Inflammatory macrophage treated with lipopolysaccharide for 1 hour (primary cell): ENCODE data around the gene DELE1.

Experiments used
- DNase-seq, 2 donors: peaks; one replicate each; pipeline ENCODE4 v3.0.0-alpha.2; 2020 to 2022

The DELE1 gene

GRCh38 chr5:141928051-141928450 is 4.4 kb downstream of the DELE1 start:
- DNase-seq, result no peak

DNA sequence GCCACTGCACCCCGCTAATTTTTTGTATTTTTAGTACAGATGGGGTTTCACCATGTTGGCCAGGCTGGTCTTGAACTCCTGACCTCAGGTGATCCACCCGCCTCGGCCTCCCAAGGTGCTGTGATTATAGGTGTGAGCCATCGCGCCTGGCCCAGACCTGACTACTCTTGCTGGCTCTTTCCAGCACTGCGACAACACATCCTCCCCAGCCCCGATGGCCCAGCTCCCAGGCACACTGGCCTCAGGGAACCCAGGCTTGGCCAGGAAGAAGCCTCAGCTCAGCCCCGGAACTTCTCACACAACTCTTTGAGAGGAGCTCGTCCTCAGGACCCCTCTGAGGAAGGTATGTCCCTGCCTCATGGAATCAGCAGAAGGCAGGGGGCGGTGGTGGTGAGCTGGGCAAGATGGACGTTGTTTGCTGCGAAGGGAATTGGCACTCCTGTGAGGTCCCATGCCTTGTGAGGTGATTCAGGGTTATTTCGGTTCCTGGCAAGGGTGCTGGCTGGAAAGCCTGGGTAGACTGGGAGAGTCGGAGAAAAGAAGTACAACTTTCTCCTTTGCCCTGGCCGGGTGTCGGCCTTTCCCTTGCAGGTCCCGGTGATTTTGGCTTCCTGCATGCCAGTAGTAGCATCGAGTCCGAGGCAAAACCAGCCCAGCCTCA is 5.9 kb downstream of the DELE1 start:
- DNase-seq, result no peak

DNA sequence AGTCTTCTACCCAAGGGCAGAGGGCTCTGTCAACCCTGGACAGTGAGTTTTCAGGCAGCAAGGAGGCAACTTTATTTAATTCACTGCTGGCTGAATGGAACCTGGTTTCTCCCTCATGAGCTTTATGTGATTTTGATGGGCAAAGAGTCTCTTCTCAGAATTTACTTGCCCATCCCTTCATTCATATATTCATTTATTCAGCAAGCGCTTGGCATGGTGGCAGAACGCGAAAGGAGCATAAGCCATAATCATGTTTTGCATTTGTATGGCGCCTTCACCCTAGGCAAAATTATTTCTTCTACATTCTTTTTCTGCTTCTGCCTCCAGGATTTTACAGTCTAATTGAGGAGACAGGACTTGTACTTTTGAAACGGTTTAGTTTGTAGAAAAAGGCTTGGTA is 8.0 kb downstream of the DELE1 start:
- no peak for DNase-seq

DNA sequence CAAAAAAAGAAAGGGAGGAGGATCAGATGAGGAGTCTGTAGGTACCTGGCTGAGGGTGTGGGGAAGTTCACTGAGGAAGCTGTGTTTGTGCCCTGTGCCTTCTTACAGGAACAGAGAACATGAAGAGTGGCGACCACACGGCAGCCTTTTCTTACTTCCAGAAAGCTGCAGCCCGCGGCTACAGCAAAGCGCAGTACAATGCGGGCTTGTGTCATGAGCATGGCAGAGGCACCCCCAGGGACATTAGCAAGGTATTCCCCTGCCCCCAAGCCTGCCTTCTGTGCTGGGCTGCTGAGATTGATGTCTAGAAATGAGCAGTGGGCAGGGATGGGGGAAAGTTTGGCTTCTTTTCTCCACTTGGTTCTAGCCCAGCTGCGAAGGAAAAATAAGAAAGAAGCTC is 9.5 kb downstream of the DELE1 start:
- no peak for DNase-seq

DNA sequence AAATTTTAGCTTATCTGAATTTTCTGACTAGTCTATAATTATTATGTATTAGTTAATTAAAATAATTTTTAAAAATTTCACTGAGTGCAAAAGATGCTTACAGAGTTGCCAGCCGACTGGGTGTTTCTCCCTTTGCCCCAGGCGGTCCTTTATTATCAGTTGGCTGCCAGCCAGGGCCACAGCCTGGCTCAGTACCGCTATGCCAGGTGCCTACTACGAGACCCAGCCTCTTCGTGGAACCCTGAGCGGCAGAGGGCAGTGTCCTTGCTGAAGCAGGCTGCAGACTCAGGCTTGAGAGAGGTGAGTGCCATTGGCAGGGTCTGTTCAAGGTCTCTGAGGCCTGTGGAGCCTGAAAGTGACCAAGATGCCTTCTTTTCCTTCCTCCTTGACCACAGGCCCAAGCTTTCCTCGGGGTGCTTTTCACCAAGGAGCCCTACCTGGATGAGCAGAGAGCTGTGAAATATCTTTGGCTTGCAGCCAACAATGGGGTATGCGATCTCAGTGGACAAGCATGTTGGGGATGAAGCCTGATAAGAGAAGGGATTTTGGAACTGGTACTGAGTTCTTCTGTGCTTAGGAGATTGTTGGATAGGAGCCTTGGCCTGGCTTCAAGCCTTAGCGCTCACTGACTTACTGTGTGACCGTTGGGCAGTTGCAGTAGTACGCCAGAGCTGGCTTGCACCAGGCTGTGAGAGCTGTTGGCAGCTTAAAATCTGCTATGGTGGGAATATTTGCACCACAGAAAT is 10.6 kb downstream of the DELE1 start:
- DNase-seq, result no peak

DNA sequence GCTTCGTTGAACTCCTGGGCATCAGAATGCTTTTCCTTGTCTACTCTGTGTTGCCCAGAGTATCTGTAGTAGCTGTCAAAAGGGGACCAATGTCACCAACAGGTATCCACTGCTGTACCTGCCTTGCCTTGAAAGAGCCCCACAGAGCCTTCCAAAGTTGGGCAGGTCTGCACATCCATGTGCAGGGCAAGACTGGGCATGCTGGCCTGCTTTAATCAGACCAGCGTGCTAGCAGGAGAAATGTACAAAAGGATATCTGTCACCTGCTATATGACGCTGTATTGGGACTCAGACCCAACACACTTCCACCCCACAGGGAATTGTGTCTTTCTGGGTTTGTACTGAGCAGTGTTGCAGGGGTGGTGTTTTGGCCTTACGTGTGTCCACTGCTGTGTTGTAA is 11.9 kb downstream of the DELE1 start:
- no peak for DNase-seq

- peak; percentile 41 to 67 for DNase-seq
Measured at GRCh38 chr5:141940695-141941271, 17.1 kb downstream of the DELE1 start.

- DNase-seq, result no peak
Measured at GRCh38 chr5:141941307-141941706, 17.6 kb downstream of the DELE1 start.

DNA sequence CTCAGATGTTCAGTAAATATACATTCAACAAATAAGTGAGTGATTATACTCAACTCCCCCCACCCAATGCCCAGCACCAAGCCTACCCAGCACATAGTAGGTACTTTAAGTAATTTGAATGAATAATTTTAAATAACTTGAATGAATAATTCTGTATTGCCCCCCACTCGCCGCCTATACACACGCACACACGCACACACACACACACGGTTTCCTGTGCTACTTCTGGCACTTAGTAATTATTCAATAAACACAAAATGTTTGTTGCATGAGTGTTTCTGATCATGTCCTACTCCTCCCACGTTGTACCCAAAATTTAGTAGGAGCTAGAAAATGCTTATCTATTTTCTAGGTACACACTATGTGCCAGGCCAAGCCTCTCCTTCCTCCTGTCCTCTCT is 18.1 kb downstream of the DELE1 start:
- no peak for DNase-seq

- DNase-seq, result no peak
Measured at GRCh38 chr5:141942185-141942857, 18.6 kb downstream of the DELE1 start.

- no peak for DNase-seq
Measured at GRCh38 chr5:141944076-141944475, 20.4 kb downstream of the DELE1 start.

DNA sequence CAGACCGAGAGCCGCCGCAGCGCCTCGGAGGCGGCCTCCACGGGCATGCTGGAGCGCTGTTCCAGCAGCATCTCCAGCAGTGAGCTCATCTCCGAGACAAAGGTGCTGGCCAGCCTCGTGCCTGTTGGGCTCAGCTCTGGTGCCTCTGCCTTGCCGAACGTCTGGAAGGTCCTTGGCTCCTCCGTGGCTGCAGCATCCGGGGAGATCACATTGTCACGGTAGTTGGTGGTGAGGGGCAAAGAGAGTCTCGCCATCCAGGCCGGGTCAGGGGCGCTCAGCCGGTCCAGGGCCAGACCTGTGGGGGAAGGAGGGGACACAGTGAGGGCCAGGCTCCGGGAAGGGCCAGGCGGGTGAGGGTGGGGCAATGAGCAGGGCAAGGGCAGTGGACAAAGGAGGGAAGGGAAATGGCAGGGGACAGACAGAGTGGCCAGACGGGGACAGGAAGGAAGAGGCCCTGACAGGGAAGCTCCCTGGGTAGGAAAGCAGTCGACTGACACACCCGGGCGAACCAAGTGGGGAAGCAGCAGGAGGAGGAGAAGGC is 21.9 kb downstream of the DELE1 start:
- DNase-seq, result peak in 1 of 2 donors; percentile 47

DNA sequence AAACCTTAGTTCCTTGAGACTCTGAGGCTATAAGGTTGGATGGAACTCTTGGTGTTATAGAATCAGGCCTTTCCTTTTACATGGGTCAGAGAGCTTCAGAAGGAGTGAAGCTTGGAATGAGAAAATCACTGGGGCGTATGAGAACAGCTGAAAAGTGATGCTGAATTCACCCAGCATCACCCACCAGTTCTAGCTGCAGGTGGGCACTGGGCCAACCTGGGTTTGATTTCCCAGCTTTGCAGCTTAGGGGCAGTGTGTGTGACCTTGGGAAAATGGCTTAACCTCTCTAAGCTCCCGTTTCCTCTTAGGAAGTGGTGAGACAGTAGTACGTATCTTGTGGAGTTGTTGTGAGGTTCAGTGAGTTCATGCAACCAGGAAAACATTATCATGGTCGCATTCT is 23.6 kb downstream of the DELE1 start:
- no peak for DNase-seq

DNA sequence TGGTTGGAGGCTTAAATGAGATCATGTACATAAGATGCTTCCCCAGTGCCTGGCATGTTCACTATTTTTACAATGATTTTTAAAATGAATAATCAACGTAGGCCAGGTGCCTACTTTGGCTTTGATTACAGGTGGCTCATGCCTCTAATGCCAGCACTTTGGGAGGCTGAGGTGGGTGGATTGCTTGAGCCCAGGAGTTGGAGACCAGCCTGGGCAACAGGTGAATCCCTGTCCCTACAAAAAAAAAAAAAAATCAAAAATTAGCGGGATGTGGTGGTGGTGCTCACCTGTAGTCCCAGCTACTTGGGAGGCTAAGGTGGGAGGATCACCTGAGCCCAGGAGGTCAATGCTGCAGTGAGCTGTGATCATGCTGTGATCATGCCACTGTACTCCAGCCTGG is 25.1 kb downstream of the DELE1 start:
- DNase-seq, result no peak

GRCh38 chr5:141949511-141949910 is 25.8 kb downstream of the DELE1 start:
- DNase-seq, result peak in 1 of 2 donors; percentile 55

DNA sequence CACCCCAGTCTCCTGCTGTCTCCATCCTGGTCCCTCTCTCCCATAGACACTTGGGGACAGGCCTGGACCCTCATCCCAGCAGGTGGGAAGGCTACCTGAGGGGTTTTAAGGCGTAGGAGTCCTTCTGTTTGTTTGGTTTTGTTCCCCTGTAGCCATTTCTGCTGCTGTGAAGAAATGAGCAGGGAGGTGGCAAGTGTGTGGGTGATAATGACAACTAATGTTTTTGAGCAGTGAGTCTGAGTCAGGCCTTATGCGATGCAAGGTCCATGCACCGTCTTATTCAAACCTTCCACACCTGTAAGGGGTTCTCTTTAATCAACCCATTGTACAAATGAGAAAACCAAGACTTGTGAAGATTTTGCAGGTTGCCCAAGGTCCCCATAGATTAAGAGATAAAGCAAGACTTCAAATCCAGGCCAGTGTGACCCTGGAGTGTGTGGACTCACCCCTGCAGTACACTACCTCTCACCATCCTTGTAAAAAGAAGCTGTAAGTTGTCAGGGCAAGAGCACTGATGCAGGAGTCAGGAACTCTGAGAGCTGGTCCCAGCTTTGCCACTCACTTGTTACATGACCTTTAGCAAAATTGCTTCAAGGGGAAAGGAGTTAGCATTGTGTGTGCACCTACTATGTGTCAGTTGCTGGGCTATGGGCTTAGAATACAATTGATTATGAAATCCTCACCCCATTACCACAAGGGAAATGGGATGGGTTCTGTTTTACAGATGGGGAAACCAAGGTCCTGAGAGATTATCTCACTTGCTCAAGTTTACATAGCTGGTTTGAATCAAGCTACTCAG is 26.7 kb downstream of the DELE1 start:
- DNase-seq, result peak in 1 of 2 donors; percentile 51

DNA sequence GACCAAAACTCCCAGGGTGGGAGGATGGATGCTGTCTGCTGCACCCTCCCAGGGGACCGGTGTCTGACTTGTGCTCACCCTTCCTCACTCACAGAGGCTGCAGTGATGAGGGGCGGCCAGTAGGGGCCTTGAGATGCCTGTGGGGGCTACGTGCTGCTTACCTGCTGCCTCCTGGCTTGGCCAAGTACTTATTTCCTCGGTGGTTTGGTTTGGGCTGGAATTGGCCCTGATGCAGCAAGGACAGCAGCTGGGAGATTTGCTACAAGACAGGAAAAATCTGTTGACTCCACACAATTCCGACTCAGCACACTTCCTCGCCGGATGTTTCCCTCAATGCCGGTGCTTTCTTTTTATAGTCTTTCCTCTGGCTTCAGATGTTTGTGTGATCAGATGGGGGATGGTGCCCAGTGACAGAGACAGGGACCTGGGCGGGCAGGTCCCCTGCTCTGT is 27.7 kb downstream of the DELE1 start:
- DNase-seq, result no peak

DNA sequence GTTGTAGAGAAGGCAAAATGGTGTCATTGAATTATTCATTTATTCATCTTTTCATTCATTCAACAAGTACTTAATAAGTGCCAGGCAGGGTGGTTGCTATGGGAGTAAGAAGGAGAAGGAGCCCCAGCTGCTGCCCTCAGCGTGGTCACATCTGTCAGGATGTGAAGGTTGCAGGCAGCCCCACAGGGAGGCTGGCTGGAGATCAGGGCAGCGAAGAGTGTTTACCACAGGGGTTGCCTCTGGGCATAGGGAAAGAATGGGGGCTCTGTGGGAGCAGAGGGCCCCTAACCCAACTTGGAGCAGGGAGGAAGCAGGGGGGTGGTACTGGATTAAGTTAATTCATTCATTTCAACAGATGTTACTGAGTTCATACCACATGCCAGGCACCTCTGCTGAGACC is 28.3 kb downstream of the DELE1 start:
- no peak for DNase-seq

DNA sequence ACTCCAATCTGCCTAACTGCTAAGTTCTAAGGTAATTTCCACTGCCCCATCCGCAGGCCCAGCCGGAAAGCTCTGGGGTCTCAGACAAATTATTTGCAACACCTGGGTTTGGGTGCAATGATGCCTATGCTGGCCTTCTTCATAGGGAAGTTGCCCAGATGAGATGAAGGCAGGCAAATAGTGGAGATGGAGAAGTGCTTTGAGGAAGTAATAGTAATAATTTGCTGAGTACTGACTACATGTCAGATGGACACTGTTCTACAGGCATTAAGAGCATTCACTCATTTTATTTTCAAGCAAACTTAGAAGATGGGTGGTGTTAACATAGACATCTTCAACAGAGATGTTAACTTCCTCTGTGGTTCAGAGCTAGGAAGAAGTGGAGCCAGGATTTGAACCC is 30.5 kb downstream of the DELE1 start:
- peak; percentile 17 to 41 for DNase-seq

- peak in 1 of 2 donors; percentile 8 for DNase-seq
Measured at GRCh38 chr5:141957367-141957996, 33.8 kb downstream of the DELE1 start.

DNA sequence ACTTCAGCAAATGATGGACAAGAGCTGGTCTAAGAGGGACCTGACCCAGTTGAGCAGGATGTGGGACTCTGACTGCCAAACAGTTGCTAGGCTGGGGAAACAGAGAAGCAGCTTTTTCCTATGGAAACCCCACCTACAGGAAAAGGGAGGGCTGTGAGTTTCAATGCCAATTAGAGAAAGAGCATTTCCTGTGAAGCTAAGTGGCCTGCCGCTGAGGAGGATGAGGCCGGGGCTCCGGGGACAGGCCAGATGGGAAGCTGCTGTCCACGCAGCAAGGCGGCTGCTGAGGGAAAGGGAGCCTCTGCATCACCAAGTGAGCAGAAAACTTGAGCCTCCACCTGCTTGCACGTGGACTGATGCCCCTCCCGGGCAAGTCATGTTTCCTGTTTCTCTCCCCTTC is 34.4 kb downstream of the DELE1 start, which contains the start of gene PCDH12:
TSS of gene PCDH12 (minus strand) at position 90 of the 400 bp plus-strand sequence. CDS start 351 bp downstream, outside the sequence.
- peak; percentile 35 to 38 for DNase-seq
